GM19438 (cell line): ENCODE measurements around the gene FAM162A.
A peak's percentile ranks its signal among the peaks of the same experiment; 100 is the strongest.
"Not testable (repeated sequence)": the region's sequence is repeated elsewhere in the genome, so short reads cannot be mapped to it uniquely, and the experiment has no call there.

Experiments
- ATAC-seq: cut with Tn5 transposase; IDR thresholded peaks from one replicate; pipeline ENCODE4 v1.9.1; 2021; ENCODE audit warnings: low read depth; ENCODE audit not compliant: unreplicated experiment

The FAM162A gene

GRCh38 chr3:122415104-122415744, 31.2 kb downstream of the FAM162A start:
- peak; percentile 54 for ATAC-seq

DNA sequence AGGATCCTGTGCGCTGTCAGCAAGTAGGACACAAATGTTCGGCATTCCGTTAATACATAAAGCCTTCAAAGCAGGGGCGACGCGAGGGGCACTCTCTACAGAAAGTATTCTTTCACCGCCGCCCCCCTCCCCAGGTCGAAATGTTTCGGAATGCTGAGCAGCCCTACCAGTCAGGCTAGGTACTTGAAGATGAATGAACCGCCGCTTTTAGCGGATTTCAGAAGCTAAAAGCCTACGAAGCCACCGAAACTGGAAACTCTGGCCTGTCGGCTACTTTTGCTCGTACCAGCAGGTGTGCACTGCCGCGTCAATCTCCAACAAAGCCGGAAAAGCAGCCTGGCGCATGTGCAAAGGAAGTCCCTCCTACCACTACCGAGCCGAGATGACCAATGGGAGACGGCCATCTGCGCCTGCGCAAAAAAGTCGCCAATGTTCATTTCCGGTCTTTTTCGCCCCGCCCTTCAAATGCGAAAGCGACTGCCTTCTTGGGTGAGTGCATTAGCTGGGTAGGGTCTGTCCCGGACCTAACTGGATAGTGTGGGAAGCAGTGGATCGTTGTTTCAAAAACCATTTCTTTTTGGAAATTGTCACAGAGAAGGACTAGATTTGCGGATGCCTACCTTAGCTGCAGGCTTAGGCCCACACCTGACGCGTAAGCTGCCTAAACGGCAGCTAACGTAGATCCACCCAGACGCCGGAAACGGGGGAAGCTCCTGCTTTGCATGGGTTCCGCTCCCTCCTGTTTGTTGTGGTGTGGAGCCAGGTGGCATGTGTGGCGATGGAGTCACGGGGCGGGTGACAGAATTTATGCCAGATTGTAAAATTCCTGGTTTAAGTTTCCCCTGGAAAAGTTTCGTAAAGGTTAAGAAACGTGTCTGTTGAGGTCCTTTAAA, 32.0 kb downstream of the FAM162A start, which contains the start of gene WDR5B:
Gene WDR5B, minus strand, starts transcription at position 301 of the 893 bp plus-strand sequence. CDS start 534 bp downstream, outside the sequence.
- ATAC-seq = peak; percentile 88

- ATAC-seq = no peak
These were observed 33.0 kb downstream of the FAM162A start for GRCh38 chr3:122416966-122417365.

DNA sequence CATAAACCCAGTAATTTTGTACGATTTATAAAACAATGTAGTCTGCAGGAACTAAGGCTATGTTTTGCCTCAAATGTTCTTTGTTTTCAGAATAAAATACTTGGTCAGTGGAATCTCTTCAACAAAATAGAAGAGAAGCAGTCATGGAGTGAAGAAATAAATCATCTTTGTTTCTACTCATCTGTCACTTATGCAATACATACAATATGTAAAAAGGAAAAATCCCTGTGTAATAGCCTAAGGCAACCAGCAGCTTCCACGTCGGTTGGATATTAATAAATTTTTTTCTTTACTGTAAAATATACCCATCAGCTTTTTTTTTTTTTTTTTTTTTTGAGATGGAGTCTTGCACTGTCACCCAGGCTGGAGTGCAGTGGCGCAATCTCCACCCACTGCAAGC, 37.1 kb downstream of the FAM162A start:
- no peak for ATAC-seq

GRCh38 chr3:122421836-122422235, 37.9 kb downstream of the FAM162A start:
- no peak for ATAC-seq

DNA sequence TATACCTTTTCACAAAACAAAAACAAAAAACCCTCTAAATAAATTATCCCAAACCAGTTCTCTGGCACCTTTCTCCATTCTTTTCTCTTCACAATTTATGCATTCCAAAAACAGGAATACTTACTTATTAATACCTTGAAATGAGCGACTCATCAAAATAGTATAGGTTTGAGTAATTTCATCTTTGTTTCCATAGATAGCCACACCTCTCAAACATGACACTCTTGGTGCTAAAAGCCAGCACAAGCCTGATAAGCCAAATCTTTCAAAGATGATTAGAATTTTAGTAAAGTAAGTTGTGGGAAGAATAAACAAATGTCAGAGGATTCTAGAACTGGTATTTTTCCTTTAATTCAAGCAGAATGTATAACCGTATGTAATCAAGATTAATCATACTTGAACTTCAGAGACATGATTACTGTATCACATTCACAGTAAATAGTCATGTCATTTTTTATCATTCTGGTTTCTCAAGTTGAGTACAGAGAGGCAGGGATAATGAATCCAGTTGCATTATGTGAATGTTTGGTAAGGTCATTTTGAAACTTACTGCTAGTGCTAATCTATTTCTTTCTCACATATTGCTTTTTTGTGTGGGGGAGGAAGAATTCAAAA, 44.0 kb downstream of the FAM162A start:
- ATAC-seq = no peak

DNA sequence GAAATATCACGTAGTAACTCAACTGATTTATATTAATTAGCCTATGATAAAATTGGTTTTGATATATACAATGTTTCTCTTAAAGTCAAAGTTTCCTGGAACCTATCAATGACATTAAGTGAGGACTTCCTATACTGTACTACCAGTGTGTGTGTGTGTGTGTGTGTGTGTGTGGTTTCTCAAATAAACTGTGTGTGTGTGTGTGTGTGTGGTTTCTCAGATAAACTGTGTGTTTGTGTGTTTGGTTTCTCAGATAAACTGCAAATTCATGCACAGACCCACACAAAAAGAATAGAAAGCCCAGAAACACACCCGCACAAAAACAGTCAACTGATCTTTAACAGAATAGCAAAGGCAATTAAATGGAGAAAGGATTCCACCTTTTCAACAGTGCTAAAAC, 46.4 kb downstream of the FAM162A start:
- no peak for ATAC-seq

- no peak for ATAC-seq
These were observed 52.0 kb downstream of the FAM162A start for GRCh38 chr3:122435950-122436349.

GRCh38 chr3:122443090-122443489, 59.1 kb downstream of the FAM162A start:
- no peak for ATAC-seq

DNA sequence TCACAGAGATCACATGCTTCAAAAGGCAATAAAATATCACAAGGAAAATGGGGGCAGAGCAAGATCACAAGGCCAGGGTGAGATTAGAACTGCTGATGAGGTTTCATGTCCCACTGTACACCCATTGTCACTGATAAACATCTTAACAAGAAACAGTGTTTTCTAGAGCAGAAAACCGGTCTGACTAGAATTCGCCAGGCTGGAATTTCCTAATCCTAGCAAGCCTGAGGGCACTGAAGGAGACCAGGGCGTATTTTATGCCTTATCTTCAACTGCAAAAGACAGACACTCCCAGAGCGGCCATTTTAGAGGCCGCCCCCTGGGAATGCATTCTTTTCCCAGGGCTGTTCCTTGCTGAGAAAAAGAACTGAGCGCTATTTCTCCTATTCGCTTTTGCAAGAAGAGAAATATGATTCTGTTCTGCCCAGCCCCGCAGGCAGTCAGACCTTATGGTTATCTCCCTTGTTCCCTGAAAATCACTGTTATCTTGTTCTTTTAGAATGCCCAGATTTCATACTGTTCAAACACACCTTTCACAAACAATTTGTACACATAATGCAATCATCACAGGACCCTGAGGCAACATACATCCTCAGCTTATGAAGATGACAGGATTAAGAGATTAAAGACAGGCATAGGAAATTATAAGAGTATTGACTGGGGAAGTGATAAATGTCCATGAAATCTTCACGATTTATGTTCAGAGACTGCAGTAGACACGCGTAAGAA, 59.9 kb downstream of the FAM162A start:
- not testable (repeated sequence) for ATAC-seq

- ATAC-seq = not testable (repeated sequence)
These were observed 60.5 kb downstream of the FAM162A start for GRCh38 chr3:122444491-122444887.

DNA sequence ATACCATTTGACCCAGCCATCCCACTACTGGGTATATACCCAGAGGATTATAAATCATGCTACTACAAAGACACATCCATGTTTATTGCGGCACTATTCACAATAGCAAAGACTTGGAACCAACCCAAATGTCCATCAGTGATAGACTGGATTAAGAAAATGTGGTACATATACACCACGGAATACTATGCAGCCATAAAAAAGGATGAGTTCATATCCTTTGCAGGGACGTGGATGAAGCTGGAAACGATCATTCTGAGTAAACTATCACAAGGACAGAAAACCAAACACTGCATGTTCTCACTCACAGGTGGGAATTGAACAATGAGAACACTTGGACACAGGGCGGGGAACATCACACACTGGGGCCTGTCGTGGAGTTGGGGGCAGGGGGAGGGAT, 64.2 kb downstream of the FAM162A start:
- ATAC-seq = not testable (repeated sequence)

GRCh38 chr3:122451371-122451770, 67.4 kb downstream of the FAM162A start:
- no peak for ATAC-seq

DNA sequence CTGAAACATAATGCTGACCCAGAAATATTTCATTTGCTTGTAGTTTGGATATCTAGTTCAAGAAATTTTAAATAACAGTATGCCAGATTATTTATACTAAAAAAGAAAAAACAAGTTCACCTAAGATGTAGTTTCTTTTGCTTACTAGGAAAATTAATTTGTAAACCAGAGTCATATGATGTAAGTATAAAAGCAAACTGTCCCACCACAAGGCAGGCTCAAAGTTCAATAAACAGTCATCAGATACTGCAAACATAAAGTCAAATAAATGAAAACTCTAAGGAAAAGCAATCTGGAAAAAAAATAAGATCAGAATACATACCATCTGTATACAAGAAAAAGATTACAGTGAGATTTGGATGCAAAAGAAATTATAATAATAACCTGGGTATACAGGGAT, 72.1 kb downstream of the FAM162A start:
- ATAC-seq = no peak

DNA sequence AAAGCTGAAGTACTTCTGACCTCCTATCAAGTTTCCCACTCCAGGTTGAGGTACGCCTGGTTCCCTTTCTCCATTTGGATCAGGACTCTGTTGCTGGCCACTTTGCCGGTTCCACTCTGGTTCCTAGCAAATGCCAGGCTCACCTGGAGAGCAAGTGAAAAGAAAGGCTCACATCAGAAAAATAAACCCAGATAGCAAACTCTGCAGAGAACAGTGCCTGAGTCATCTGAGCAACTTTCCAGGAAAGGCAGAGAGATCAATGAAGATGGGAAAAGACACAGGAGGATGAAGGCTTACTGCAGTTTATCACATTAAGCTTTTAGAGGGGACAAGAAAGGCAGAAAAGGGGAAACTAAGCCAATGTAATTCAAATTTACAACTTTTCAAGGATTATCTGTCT, 73.7 kb downstream of the FAM162A start:
- ATAC-seq = no peak

DNA sequence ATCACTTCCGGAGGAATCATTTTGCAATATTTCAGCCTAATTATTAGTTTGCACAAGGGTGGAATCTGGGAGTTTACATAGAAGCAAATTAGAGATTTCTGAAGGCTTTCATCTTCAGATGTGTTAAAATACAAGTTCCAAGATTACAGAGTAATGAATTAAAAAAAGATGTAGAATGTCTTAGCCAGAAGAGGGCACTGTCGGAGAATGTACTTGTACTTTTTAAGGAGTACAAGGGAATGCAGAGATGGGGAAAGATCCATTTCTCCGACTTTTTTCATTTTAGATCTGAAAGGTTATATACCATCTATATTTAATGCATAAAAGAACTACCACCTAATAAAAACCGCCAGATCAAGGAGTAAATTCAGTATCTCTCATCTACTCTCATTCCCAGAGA, 75.0 kb downstream of the FAM162A start:
- ATAC-seq = no peak

GRCh38 chr3:122461806-122462205, 77.8 kb downstream of the FAM162A start:
- no peak for ATAC-seq
